Measurements from ENCODE around the gene SEMA6D.

SEMA6D gene

DNA sequence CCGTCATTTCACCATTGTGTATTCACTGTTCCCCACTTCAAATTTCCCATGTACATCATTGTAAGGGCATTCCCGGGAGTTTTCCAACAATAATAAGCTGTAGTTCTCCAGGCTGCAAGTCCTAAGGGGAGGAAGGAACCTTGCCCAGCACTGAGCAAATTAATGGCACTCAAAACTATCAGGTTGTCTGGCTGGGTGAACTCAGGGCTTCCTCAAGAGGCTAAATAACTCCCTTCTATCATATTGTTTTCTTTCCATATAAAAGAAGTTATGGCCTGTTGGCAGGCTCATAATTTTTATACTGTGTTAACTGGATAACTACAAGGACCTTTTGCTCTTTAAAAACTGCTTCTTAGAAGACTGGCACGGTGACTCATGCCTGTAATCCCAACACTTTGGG is 71.4 kb downstream of the SEMA6D start:
- TF ChIP-seq, protein P1, sequence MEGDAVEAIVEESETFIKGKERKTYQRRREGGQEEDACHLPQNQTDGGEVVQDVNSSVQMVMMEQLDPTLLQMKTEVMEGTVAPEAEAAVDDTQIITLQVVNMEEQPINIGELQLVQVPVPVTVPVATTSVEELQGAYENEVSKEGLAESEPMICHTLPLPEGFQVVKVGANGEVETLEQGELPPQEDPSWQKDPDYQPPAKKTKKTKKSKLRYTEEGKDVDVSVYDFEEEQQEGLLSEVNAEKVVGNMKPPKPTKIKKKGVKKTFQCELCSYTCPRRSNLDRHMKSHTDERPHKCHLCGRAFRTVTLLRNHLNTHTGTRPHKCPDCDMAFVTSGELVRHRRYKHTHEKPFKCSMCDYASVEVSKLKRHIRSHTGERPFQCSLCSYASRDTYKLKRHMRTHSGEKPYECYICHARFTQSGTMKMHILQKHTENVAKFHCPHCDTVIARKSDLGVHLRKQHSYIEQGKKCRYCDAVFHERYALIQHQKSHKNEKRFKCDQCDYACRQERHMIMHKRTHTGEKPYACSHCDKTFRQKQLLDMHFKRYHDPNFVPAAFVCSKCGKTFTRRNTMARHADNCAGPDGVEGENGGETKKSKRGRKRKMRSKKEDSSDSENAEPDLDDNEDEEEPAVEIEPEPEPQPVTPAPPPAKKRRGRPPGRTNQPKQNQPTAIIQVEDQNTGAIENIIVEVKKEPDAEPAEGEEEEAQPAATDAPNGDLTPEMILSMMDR (IDR thresholded peaks at IDR 0.05; ENCODE audit: low read depth, low read length), result no peak
- H3K27me3 ChIP-seq (ENCODE audit: insufficient read depth, low read depth, severe bottlenecking), result no peaks in the 10 kb centered on the region
- H3K4me3 ChIP-seq (ENCODE audit: low read depth, low read length), result no peak overlapping the region
- no peaks in the 10 kb centered on the region for H3K9me3 ChIP-seq (ENCODE audit: severe bottlenecking)
- no peak for DNase-seq
- no peak overlapping the region for H3K27ac ChIP-seq
- H3K36me3 ChIP-seq, result no peaks in the 10 kb centered on the region

DNA sequence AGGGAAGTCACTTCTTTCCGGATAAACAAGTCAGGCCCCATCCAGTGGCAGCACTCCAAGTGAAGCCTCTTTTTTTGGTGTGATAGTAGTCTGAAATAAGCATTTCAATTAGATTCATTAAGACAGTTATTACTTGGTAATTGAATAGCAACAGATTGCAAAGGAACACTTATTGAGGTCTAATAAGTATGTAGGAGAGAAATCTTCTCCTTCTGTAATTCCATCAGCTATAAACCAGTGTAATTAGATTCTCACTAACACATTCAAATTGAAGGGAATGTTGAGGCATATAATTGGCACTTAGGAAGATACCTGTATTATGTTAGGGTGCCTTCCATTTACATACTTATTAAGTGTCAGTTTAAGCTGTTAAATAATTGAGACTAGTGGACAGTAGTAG is 73.9 kb downstream of the SEMA6D start:
- no peak overlapping the region for H3K4me3 ChIP-seq (ENCODE audit: low read depth, low read length)
- TF ChIP-seq, protein P1 (IDR thresholded peaks at IDR 0.05; ENCODE audit: low read depth, low read length), result no peak
- no peak for DNase-seq
- no peaks in the 10 kb centered on the region for H3K27me3 ChIP-seq (ENCODE audit: insufficient read depth, low read depth, severe bottlenecking)
- no peaks in the 10 kb centered on the region for H3K36me3 ChIP-seq
- H3K27ac ChIP-seq, result no peak overlapping the region
- no peaks in the 10 kb centered on the region for H3K9me3 ChIP-seq (ENCODE audit: severe bottlenecking)

DNA sequence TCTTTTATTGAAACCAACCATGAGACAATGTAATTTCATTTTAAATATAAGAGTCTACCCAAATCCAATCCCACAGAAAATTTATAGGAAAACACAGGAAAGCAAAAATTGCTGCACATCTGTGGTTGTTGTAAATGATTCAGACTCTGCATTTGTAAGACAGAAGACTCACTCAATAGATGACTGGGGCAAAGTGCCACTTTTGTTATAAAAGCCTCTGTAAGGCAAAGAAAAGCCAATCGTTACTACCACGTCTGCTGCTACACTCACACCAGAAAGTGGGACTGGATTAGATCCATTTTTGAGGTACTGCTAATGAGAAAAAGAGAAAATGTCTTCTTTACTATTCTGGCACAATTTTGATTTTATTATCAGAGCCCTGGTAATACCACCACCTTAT is 74.9 kb downstream of the SEMA6D start:
- no peak overlapping the region for H3K27ac ChIP-seq
- no peak overlapping the region for H3K4me3 ChIP-seq (ENCODE audit: low read depth, low read length)
- no peaks in the 10 kb centered on the region for H3K9me3 ChIP-seq (ENCODE audit: severe bottlenecking)
- no peaks in the 10 kb centered on the region for H3K27me3 ChIP-seq (ENCODE audit: insufficient read depth, low read depth, severe bottlenecking)
- TF ChIP-seq, protein P1 (IDR thresholded peaks at IDR 0.05; ENCODE audit: low read depth, low read length), result no peak
- DNase-seq, result no peak
- no peaks in the 10 kb centered on the region for H3K36me3 ChIP-seq

DNA sequence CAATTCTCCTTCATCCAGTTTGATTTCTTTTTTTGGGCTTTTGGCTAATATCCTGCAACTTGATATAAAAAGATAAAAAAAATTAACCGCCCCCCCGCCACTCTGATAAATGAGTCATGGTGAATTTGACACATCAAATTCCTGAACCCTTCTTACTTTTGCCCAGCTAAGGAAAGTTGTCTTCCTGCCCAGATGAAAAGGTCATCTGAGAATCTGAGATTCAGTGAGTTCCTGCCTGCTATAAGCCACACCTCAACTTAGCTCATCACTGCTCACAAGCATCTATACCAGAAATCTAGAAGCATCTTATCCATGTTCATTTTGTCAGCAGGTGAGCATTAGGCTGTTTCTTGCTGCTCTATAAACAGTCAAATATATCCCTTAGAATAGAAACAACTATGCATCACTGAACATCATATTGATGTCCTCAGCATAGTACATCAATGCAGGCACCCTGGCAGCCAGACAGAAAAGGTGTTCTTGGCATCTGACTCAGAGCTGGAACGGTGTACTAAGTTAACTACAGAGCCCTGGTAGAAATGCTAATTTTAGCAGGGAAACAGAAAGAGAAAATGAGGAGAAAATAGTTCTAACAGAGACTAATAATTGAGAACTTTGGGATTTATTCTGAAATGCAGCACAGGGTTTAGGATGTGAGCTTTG is 77.1 kb downstream of the SEMA6D start:
- H3K27ac ChIP-seq, result no peak overlapping the region
- no peaks in the 10 kb centered on the region for H3K27me3 ChIP-seq (ENCODE audit: insufficient read depth, low read depth, severe bottlenecking)
- no peak for DNase-seq
- TF ChIP-seq, protein P1 (IDR thresholded peaks at IDR 0.05; ENCODE audit: low read depth, low read length), result no peak
- no peaks in the 10 kb centered on the region for H3K36me3 ChIP-seq
- no peak overlapping the region for H3K4me3 ChIP-seq (ENCODE audit: low read depth, low read length)
- H3K9me3 ChIP-seq (ENCODE audit: severe bottlenecking), result no peaks in the 10 kb centered on the region

DNA sequence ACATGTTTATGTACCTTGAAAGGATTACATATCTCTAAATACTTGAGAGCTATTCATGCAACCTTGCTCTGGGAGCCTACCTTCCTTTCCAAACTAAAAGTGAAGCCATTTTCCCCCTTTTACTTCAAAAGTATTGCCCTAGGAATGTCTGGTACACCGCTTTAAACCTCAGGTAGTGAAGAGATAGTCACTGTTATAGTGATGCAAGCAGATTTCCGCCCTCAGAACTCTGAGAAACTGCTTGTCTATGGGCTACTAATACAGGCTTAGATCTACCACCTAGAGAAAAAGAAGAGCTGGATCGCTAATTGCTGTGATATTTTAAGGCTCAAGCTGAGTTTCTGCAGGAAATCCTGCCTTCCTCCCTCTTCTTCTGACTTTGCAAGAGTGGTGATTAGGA is 78.6 kb downstream of the SEMA6D start:
- no peak for DNase-seq
- H3K27me3 ChIP-seq (ENCODE audit: insufficient read depth, low read depth, severe bottlenecking), result no peaks in the 10 kb centered on the region
- TF ChIP-seq, protein P1 (IDR thresholded peaks at IDR 0.05; ENCODE audit: low read depth, low read length), result no peak
- no peak overlapping the region for H3K4me3 ChIP-seq (ENCODE audit: low read depth, low read length)
- H3K9me3 ChIP-seq (ENCODE audit: severe bottlenecking), result no peaks in the 10 kb centered on the region
- H3K36me3 ChIP-seq, result no peaks in the 10 kb centered on the region
- no peak overlapping the region for H3K27ac ChIP-seq

DNA sequence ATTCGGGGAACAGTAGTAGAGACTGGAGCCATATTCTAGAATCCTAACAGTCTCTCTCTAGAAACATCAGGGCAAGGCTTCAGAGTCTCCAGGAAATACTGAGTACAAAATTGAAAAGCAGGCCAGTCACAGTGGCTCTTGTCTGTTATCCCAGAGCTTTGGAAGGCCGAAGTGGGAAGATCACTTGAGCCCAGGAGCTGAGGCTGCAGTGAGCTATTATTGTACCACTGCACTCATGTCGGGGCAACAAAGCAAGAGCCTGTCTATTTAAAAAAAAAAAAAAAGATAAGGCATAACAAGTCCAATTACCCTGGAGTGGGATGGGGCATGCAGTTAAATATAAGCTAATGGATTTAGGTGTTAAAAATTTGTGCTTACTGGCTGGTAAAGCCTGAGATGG is 79.0 kb downstream of the SEMA6D start:
- TF ChIP-seq, protein P1 (IDR thresholded peaks at IDR 0.05; ENCODE audit: low read depth, low read length), result no peak
- DNase-seq, result no peak
- Histone ChIP-seq H3K27me3 (ENCODE audit: insufficient read depth, low read depth, severe bottlenecking) (no peaks in the 10 kb centered on the region), H3K36me3 (no peaks in the 10 kb centered on the region), H3K27ac (no peak overlapping the region), H3K4me3 (ENCODE audit: low read depth, low read length) (no peak overlapping the region), H3K9me3 (ENCODE audit: severe bottlenecking) (no peaks in the 10 kb centered on the region)

Measured in WERI-Rb-1 (cell line).